Measurements from ENCODE around the gene SRGAP1. TPM values are rescaled to one million over a fixed set of nuclear protein-coding genes. Genes with fewer than 3 reads are reported as not detected.
"Not testable (repeated sequence)": the region's sequence is repeated elsewhere in the genome, so short reads cannot be mapped to it uniquely, and the experiment has no call there.

Gene SRGAP1
- total RNA-seq, 3 donors from 2014 or later (not counting 1 experiment from before 2014, with no cell fraction given): 0.10 to 0.49 (median 0.16) TPM

- H3K4me3 ChIP-seq (ENCODE audit: low read length): no peak overlapping the region
- Mint-ChIP-seq H3K4me3 (no peak overlapping the region), H3K4me1 (no peaks in the 10 kb centered on the region), H3K9me3 (no peaks in the 10 kb centered on the region), H3K27ac (no peak overlapping the region), H3K36me3 (no peaks in the 10 kb centered on the region), H3K27me3 (ENCODE audit: low read depth in 2 of 2) (peaks cover 0 to 17% of the 10 kb centered on the region in 2 donors)
- H3K36me3 ChIP-seq (ENCODE audit: control insufficient read depth, insufficient read depth, low read length): no peaks in the 10 kb centered on the region
- 90% methylated on average over 4 of the region's 4 CpGs for WGBS (ENCODE audit: insufficient coverage)
- no peaks in the 10 kb centered on the region for H3K27me3 ChIP-seq (ENCODE audit: control insufficient read depth, insufficient read depth, low read length)
- no peaks in the 10 kb centered on the region for H3K4me1 ChIP-seq (ENCODE audit: control insufficient read depth, insufficient read depth, low read length)
- no peak for ATAC-seq
- no peaks in the 10 kb centered on the region for H3K9me3 ChIP-seq (ENCODE audit: control insufficient read depth, insufficient read depth, low read length)
- no peak overlapping the region for H3K27ac ChIP-seq (ENCODE audit: low read length)
- DNase-seq: no peak
- intact Hi-C loops (cut with micrococcal nuclease): no loop called here
- no peak for TF ChIP-seq CTCF (IDR thresholded peaks at IDR 0.05)
Observed at GRCh38 chr12:63876980-63877379, 32.5 kb downstream of the SRGAP1 start.

- no peak for DNase-seq
- TF ChIP-seq CTCF (IDR thresholded peaks at IDR 0.05): no peak
- Histone ChIP-seq H3K4me3 (ENCODE audit: low read length) (no peak overlapping the region), H3K9me3 (ENCODE audit: control insufficient read depth, insufficient read depth, low read length) (no peaks in the 10 kb centered on the region), H3K36me3 (ENCODE audit: control insufficient read depth, insufficient read depth, low read length) (no peaks in the 10 kb centered on the region), H3K27ac (ENCODE audit: low read length) (no peak overlapping the region), H3K27me3 (ENCODE audit: control insufficient read depth, insufficient read depth, low read length) (no peaks in the 10 kb centered on the region), H3K4me1 (ENCODE audit: control insufficient read depth, insufficient read depth, low read length) (no peaks in the 10 kb centered on the region)
- H3K36me3 Mint-ChIP-seq: no peaks in the 10 kb centered on the region
- ATAC-seq: no peak
- WGBS (ENCODE audit: insufficient coverage): 63% methylated on average over 1 of the region's 1 CpG
- no peaks in the 10 kb centered on the region for H3K4me1 Mint-ChIP-seq
- no peak overlapping the region for H3K27ac Mint-ChIP-seq
- peaks cover 0 to 10% of the 10 kb centered on the region in 2 donors for H3K27me3 Mint-ChIP-seq (ENCODE audit: low read depth in 2 of 2)
- intact Hi-C loops (cut with micrococcal nuclease): no loop called here
- H3K9me3 Mint-ChIP-seq: no peaks in the 10 kb centered on the region
- H3K4me3 Mint-ChIP-seq: no peak overlapping the region
Observed at GRCh38 chr12:63877693-63878092, 33.2 kb downstream of the SRGAP1 start.

GRCh38 chr12:63880235-63880634, 35.7 kb downstream of the SRGAP1 start:
- H3K4me1 Mint-ChIP-seq; H3K4me3 Mint-ChIP-seq; DNase-seq; H3K9me3 Mint-ChIP-seq; H3K36me3 Mint-ChIP-seq; H3K36me3 ChIP-seq (ENCODE audit: control insufficient read depth, insufficient read depth, low read length); H3K4me1 ChIP-seq (ENCODE audit: control insufficient read depth, insufficient read depth, low read length); H3K27ac ChIP-seq (ENCODE audit: low read length); intact Hi-C loops (cut with micrococcal nuclease); ATAC-seq; H3K27me3 Mint-ChIP-seq (ENCODE audit: low read depth in 2 of 2); H3K4me3 ChIP-seq (ENCODE audit: low read length); H3K27ac Mint-ChIP-seq; H3K27me3 ChIP-seq (ENCODE audit: control insufficient read depth, insufficient read depth, low read length); H3K9me3 ChIP-seq (ENCODE audit: control insufficient read depth, insufficient read depth, low read length): not testable (repeated sequence)
- 95% methylated on average over 8 of the region's 9 CpGs for WGBS (ENCODE audit: insufficient coverage)

GRCh38 chr12:63880742-63881263, 36.3 kb downstream of the SRGAP1 start:
- no peak overlapping the region for H3K4me3 ChIP-seq (ENCODE audit: low read length)
- H3K4me1 ChIP-seq (ENCODE audit: control insufficient read depth, insufficient read depth, low read length): no peaks in the 10 kb centered on the region
- no peaks in the 10 kb centered on the region for H3K9me3 Mint-ChIP-seq
- H3K27ac Mint-ChIP-seq: no peak overlapping the region
- intact Hi-C loops (cut with micrococcal nuclease): no loop called here
- H3K9me3 ChIP-seq (ENCODE audit: control insufficient read depth, insufficient read depth, low read length): no peaks in the 10 kb centered on the region
- no peaks in the 10 kb centered on the region for H3K36me3 ChIP-seq (ENCODE audit: control insufficient read depth, insufficient read depth, low read length)
- DNase-seq (no peak), ATAC-seq (no peak)
- no peak overlapping the region for H3K4me3 Mint-ChIP-seq
- 86% methylated on average over 4 of the region's 6 CpGs for WGBS (ENCODE audit: insufficient coverage)
- H3K36me3 Mint-ChIP-seq: no peaks in the 10 kb centered on the region
- peaks cover 0 to 6% of the 10 kb centered on the region in 2 donors for H3K27me3 Mint-ChIP-seq (ENCODE audit: low read depth in 2 of 2)
- H3K4me1 Mint-ChIP-seq: no peaks in the 10 kb centered on the region
- no peak for TF ChIP-seq CTCF (IDR thresholded peaks at IDR 0.05)
- H3K27me3 ChIP-seq (ENCODE audit: control insufficient read depth, insufficient read depth, low read length): no peaks in the 10 kb centered on the region
- no peak overlapping the region for H3K27ac ChIP-seq (ENCODE audit: low read length)

Data from natural killer cell (primary cell).